Esophagus muscularis mucosa (tissue), 4 donors: ENCODE data around the gene AREL1.

Experiments
- CTCF ChIP-seq, 3 experiments: fragments of 200-600 bp in 2 of 3; fragments of 450-650 bp in 1 of 3; sonication (generic) in 2 of 3; IDR thresholded peaks; one replicate each; pipeline ENCODE4 v1.5.1; 2017 to 2019; ENCODE audit warnings: antibody characterized with exemption in 3 of 3, mild to moderate bottlenecking in 2 of 3, moderate library complexity in 1 of 3
- EP300 ChIP-seq: sonication (generic); formaldehyde crosslinking; IDR thresholded peaks from one replicate; pipeline ENCODE4 v1.6.1; 2017; ENCODE audit warnings: antibody characterized with exemption
- POLR2AphosphoS5 ChIP-seq, 2 donors: sonication (generic); formaldehyde crosslinking; IDR thresholded peaks; one replicate each; pipeline ENCODE4 v1.6.1; 2017; ENCODE audit warnings: antibody characterized with exemption in 2 of 2

GRCh38 chr14:74756326-74756725, 43.4 kb upstream of the AREL1 start:
- no peak for TF ChIP-seq CTCF (IDR thresholded peaks at IDR 0.05)
- no peak for TF ChIP-seq POLR2AphosphoS5 (IDR thresholded peaks at IDR 0.05)
- TF ChIP-seq EP300 = no peak
